Measurements from ENCODE around the gene KISS1R. TPM values are rescaled to one million over a fixed set of nuclear protein-coding genes. Genes with fewer than 3 reads are reported as not detected.

Gene KISS1R
- total RNA-seq, 5 donors from 2014 or later (not counting 1 experiment from before 2014, with no cell fraction given), result 1.5 to 4.9 (median 2.8) TPM

DNA sequence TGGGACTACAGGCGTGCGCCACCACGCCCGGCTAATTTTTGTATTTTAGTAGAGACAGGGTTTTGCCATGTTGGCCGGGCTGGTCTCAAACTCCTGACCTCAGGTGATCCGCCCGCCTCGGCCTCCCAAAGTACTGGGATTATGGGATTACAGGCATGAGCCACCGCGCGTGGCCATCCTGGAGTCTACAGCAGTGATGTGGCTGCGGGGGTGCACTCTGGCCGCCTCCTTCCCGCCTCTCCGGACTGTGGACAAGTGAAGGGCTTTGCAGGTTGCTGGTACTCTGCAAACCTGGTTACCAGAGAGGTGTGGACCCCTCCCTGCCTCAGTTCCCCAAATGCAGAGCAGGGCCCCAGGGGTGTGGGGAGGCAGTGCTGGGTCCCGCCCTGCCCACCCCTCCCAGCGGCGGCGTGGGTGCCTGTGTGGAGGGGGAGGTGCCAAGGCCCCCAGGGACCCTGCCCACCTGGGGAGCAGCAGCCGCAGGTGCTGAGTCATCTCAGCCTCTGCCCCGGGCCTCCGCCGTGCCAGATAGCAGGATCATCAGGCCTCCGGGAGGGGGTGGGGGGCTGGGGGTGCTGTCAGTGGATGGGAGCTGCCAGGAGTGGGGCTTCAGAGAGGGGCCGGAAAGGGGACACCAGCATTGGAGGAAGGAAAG lies 31.8 kb downstream of the KISS1R start:
- H3K36me3 Mint-ChIP-seq, result no peaks in the 10 kb centered on the region
- H3K27ac Mint-ChIP-seq, result no peak overlapping the region
- no peak overlapping the region for H3K4me3 Mint-ChIP-seq
- Histone ChIP-seq H3K4me3 (ENCODE audit: control insufficient read depth in 1 of 2, extremely low read depth in 1 of 2, low read length in 1 of 2) (no peak overlapping the region), H3K4me1 (ENCODE audit: control insufficient read depth in 1 of 2, extremely low read depth in 1 of 2, insufficient read depth in 2 of 2, low read length in 2 of 2) (peaks cover 2 to 22% of the 10 kb centered on the region in 2 experiments), H3K36me3 (ENCODE audit: control insufficient read depth in 2 of 2, extremely low read depth in 1 of 2, insufficient read depth in 1 of 2, low read length in 1 of 2) (peaks cover 0 to under 1% of the 10 kb centered on the region in 2 donors), H3K9me3 (no peaks in the 10 kb centered on the region), H3K27ac (ENCODE audit: low read length) (no peak overlapping the region), H3K27me3 (replicated peaks in 1 of 2; ENCODE audit: control insufficient read depth in 2 of 2, extremely low read depth in 1 of 2, insufficient read depth in 2 of 2, low read length in 1 of 2) (no peaks in the 10 kb centered on the region)
- no peaks in the 10 kb centered on the region for H3K27me3 Mint-ChIP-seq
- peaks cover 8 to 14% (median 9%) of the 10 kb centered on the region in 3 donors for H3K4me1 Mint-ChIP-seq
- ChIA-PET CTCF (interaction anchor here in 1 of 2 donors (0.7 kb wide), 1 partner anchor 177 kb away, joined by 3 read pairs; no protein-coding TSS in a partner anchor), POLR2A (no interaction called here)
- DNase-seq, result no peak
- ATAC-seq (replicated peaks in 1 of 4), result no peak
- 89% methylated on average over 14 of the region's 25 CpGs for WGBS (ENCODE audit: insufficient coverage)
- no peaks in the 10 kb centered on the region for H3K9me3 Mint-ChIP-seq

DNA sequence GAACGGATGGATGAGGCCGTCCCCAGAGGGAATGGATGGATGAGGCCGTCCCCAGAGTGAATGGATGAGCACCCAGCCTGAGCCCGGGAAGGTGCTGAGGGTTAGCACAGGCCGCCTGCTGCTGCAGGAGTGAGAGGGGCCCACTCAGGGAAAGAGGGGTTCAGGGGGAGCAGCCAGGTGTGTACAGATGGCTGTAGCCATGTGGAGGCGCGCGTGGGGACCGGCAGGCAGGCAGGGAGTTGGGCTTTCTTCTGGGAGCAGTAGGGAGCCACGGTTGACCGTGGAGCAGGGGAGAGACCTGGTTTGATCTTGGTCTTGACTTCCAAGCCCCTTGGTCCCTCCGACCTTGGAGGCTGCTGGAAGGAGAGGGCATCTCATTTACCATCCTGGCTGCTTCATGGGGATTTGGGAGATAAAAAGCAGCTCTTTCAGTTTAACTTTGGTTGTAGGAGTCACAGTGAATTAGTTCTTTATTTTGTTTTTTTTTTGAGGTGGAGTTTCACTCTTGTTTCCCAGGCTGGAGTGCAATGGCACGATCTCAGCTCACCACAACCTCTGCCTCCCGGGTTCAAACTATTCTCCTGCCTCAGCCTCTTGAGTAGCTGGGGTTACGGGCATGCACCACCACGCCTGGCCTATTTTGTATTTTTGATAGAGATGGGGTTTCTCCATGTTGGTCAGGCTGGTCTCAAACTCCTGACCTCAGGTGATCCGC lies 33.4 kb downstream of the KISS1R start:
- DNase-seq (no peak), ATAC-seq (replicated peaks in 1 of 4) (no peak)
- Histone ChIP-seq H3K27ac (ENCODE audit: low read length) (no peak overlapping the region), H3K4me3 (ENCODE audit: control insufficient read depth in 1 of 2, extremely low read depth in 1 of 2, low read length in 1 of 2) (no peak overlapping the region), H3K4me1 (ENCODE audit: control insufficient read depth in 1 of 2, extremely low read depth in 1 of 2, insufficient read depth in 2 of 2, low read length in 2 of 2) (peaks cover 2 to 28% of the 10 kb centered on the region in 2 experiments), H3K27me3 (replicated peaks in 1 of 2; ENCODE audit: control insufficient read depth in 2 of 2, extremely low read depth in 1 of 2, insufficient read depth in 2 of 2, low read length in 1 of 2) (no peaks in the 10 kb centered on the region), H3K36me3 (ENCODE audit: control insufficient read depth in 2 of 2, extremely low read depth in 1 of 2, insufficient read depth in 1 of 2, low read length in 1 of 2) (no peaks in the 10 kb centered on the region), H3K9me3 (no peaks in the 10 kb centered on the region)
- no peak overlapping the region for H3K4me3 Mint-ChIP-seq
- H3K27ac Mint-ChIP-seq, result no peak overlapping the region
- no peaks in the 10 kb centered on the region for H3K36me3 Mint-ChIP-seq
- H3K4me1 Mint-ChIP-seq, result peaks cover 9 to 14% (median 9%) of the 10 kb centered on the region in 3 donors
- ChIA-PET CTCF (no interaction called here), POLR2A (no interaction called here)
- no peaks in the 10 kb centered on the region for H3K27me3 Mint-ChIP-seq
- 96% methylated on average over 8 of the region's 17 CpGs for WGBS (ENCODE audit: insufficient coverage)
- no peaks in the 10 kb centered on the region for H3K9me3 Mint-ChIP-seq

DNA sequence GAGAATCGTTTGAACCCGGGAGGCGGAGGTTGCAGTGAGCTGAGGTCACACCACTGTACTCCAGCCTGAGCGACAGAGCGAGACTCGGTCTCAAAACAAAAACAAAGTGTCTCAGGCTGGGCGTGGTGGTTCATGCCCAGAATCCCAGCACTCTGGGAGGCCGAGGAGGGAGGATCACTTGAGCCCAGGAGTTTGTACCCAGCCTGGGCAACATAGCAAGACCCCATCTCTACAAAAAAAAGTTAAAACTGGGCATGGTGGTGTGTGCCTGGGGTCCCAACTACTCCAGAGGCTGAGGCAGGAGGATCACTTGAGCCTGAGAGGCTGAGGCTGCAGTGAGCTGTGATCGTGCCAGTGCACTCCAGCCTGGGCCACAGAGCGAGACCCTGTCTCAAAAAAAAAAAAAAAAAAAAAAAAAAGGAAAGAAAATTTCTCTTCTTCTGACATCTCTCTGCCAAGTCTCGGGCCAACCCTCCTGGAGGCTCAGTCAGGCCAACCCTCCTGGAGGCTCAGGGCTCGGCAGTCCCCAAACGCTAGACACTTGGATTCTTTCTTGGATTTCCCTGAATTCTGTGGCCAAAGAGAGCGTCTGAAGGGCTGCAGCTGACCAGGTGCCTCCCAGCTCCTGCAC lies 35.0 kb downstream of the KISS1R start:
- no peak overlapping the region for H3K27ac ChIP-seq (ENCODE audit: low read length)
- no peak overlapping the region for H3K4me3 ChIP-seq (ENCODE audit: control insufficient read depth in 1 of 2, extremely low read depth in 1 of 2, low read length in 1 of 2)
- H3K27me3 ChIP-seq (replicated peaks in 1 of 2; ENCODE audit: control insufficient read depth in 2 of 2, extremely low read depth in 1 of 2, insufficient read depth in 2 of 2, low read length in 1 of 2), result no peaks in the 10 kb centered on the region
- Mint-ChIP-seq H3K27ac (peak overlapping the region in 1 of 2 donors; percentile 22), H3K27me3 (no peaks in the 10 kb centered on the region), H3K36me3 (no peaks in the 10 kb centered on the region), H3K9me3 (no peaks in the 10 kb centered on the region), H3K4me3 (peak overlapping the region; percentile 9 to 53 (median 31)), H3K4me1 (peaks cover 9 to 14% (median 9%) of the 10 kb centered on the region in 3 donors)
- no peaks in the 10 kb centered on the region for H3K9me3 ChIP-seq
- H3K36me3 ChIP-seq (ENCODE audit: control insufficient read depth in 2 of 2, extremely low read depth in 1 of 2, insufficient read depth in 1 of 2, low read length in 1 of 2), result no peaks in the 10 kb centered on the region
- ATAC-seq (replicated peaks in 1 of 4), result no peak
- peaks cover 2 to 28% of the 10 kb centered on the region in 2 experiments for H3K4me1 ChIP-seq (ENCODE audit: control insufficient read depth in 1 of 2, extremely low read depth in 1 of 2, insufficient read depth in 2 of 2, low read length in 2 of 2)
- WGBS (ENCODE audit: insufficient coverage), result 86% methylated on average over 6 of the region's 14 CpGs
- ChIA-PET POLR2A (interaction anchor here in 1 of 2 donors (0.7 kb wide), 1 partner anchor 77 kb away, joined by 5 read pairs; no protein-coding TSS in a partner anchor), CTCF (no interaction called here)
- no peak for DNase-seq

DNA sequence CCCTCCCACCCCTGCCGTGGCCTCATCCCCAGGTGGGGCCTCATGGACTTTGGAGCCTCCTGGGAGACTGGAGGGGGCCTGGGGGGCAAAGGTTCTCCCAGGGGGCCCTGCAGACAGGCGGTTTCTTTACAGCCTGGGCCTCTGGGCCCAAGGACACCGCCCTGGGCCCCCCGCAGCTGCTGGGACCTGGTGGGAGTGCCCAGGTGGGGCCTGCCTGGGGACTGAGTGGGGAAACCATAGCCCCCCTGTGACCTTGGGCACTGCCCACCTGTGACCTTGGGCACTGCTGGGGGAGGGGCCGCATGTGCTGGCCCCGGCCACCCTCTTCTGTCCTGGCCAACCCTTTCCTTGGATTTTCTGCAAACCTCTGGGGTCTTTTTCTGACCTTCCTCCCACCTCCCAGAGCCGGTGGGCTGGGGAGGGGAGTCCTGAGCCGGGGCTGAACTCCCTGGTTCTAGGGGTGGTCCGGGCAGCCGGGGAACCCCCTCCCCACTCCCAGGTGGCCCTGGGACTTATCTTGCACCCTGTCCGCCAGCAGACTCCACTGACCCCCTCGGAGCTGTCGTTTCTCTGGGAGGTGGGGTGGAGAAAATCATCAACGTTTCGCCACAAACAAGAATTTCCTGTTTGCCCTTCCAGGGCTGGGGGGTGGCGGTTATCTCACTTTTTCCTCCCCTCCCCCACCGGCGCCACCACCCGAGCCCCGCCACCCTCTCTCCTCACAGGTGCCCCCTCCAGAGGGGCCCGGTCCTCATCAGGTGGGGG lies 35.7 kb downstream of the KISS1R start:
- Mint-ChIP-seq H3K9me3 (no peaks in the 10 kb centered on the region), H3K4me3 (peak overlapping the region; percentile 57 to 63 (median 61)), H3K4me1 (peaks cover 9 to 14% (median 9%) of the 10 kb centered on the region in 3 donors), H3K36me3 (no peaks in the 10 kb centered on the region), H3K27me3 (no peaks in the 10 kb centered on the region), H3K27ac (peak overlapping the region; percentile 55 to 73)
- H3K9me3 ChIP-seq, result no peaks in the 10 kb centered on the region
- no peak overlapping the region for H3K27ac ChIP-seq (ENCODE audit: low read length)
- H3K4me3 ChIP-seq (ENCODE audit: control insufficient read depth in 1 of 2, extremely low read depth in 1 of 2, low read length in 1 of 2), result peak overlapping the region in 1 of 2 donors; percentile 46
- H3K36me3 ChIP-seq (ENCODE audit: control insufficient read depth in 2 of 2, extremely low read depth in 1 of 2, insufficient read depth in 1 of 2, low read length in 1 of 2), result no peaks in the 10 kb centered on the region
- ChIA-PET POLR2A (interaction anchor here in 1 of 2 donors (0.7 kb wide), 1 partner anchor 78 kb away, joined by 5 read pairs; no protein-coding TSS in a partner anchor), CTCF (no interaction called here)
- DNase-seq (peak in 4 of 35 experiments; percentile 11 to 26 (median 22)), ATAC-seq (replicated peaks in 1 of 4) (peak in 2 of 4 experiments; percentile 30 to 44)
- H3K4me1 ChIP-seq (ENCODE audit: control insufficient read depth in 1 of 2, extremely low read depth in 1 of 2, insufficient read depth in 2 of 2, low read length in 2 of 2), result peaks cover 2 to 28% of the 10 kb centered on the region in 2 experiments
- WGBS (ENCODE audit: insufficient coverage), result 82% methylated on average over 4 of the region's 21 CpGs
- no peaks in the 10 kb centered on the region for H3K27me3 ChIP-seq (replicated peaks in 1 of 2; ENCODE audit: control insufficient read depth in 2 of 2, extremely low read depth in 1 of 2, insufficient read depth in 2 of 2, low read length in 1 of 2)

DNA sequence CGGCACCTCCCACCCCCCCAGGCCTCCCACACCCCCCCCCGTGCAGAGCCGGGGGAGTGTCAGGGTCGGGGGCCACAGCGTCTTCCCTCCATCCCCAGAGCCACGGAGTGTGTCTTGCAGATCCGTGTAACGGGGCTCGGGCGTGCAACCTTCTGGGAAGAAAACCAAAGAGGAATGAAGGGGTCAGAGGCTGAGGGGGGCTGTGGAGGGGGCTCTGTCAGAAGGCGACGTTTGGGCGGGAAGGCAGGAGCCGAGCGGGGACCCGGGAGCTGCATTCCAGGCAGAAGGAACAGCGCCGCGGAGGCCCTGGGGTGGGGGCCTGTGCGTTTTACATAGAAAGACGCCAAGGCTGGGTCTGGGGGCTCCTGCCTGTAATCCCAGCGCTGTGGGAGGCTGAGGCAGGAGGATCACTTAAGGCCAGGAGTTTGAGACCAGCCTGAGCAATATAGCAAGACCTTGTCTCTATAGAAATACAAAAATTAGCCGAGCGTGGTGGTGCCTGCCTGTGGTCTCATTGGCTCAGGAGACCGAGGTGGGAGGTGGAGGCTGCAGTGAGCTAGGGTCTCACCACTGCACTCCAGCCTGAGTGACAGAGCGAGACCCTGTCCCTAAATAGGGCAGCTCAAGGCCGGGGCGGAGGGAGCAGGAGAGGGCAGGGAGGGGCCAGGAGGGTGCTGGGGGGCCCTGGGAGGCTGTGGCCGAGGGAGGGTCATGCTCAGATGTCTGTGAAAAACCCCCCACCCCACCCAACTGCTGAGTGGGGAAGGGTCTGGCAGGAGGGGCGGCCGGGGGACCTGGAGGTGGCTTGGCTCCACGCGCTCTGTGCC lies 36.5 kb downstream of the KISS1R start:
- Histone ChIP-seq H3K4me3 (ENCODE audit: control insufficient read depth in 1 of 2, extremely low read depth in 1 of 2, low read length in 1 of 2) (peak overlapping the region in 1 of 2 donors; percentile 46), H3K9me3 (no peaks in the 10 kb centered on the region), H3K27ac (ENCODE audit: low read length) (no peak overlapping the region), H3K27me3 (replicated peaks in 1 of 2; ENCODE audit: control insufficient read depth in 2 of 2, extremely low read depth in 1 of 2, insufficient read depth in 2 of 2, low read length in 1 of 2) (no peaks in the 10 kb centered on the region), H3K36me3 (ENCODE audit: control insufficient read depth in 2 of 2, extremely low read depth in 1 of 2, insufficient read depth in 1 of 2, low read length in 1 of 2) (no peaks in the 10 kb centered on the region), H3K4me1 (ENCODE audit: control insufficient read depth in 1 of 2, extremely low read depth in 1 of 2, insufficient read depth in 2 of 2, low read length in 2 of 2) (peaks cover 2 to 28% of the 10 kb centered on the region in 2 experiments)
- ATAC-seq (replicated peaks in 1 of 4) (no peak), DNase-seq (no peak)
- CTCF ChIA-PET, result no interaction called here
- Mint-ChIP-seq H3K27me3 (no peaks in the 10 kb centered on the region), H3K4me1 (peaks cover 9 to 14% (median 9%) of the 10 kb centered on the region in 3 donors), H3K36me3 (no peaks in the 10 kb centered on the region), H3K9me3 (no peaks in the 10 kb centered on the region), H3K27ac (peak overlapping the region in 1 of 2 donors; percentile 22), H3K4me3 (peak overlapping the region in 2 of 3 donors; percentile 46 to 57)
- POLR2A ChIA-PET, result no interaction called here
- WGBS (ENCODE audit: insufficient coverage), result 67% methylated on average over 14 of the region's 33 CpGs

All from T-cell (primary cell).